Measurements from ENCODE around the gene CTTNBP2. TPM values are rescaled to one million over a fixed set of nuclear protein-coding genes. Genes with fewer than 3 reads are reported as not detected.
A peak's percentile ranks its signal among the peaks of the same experiment; 100 is the strongest.

The CTTNBP2 gene, protein sequence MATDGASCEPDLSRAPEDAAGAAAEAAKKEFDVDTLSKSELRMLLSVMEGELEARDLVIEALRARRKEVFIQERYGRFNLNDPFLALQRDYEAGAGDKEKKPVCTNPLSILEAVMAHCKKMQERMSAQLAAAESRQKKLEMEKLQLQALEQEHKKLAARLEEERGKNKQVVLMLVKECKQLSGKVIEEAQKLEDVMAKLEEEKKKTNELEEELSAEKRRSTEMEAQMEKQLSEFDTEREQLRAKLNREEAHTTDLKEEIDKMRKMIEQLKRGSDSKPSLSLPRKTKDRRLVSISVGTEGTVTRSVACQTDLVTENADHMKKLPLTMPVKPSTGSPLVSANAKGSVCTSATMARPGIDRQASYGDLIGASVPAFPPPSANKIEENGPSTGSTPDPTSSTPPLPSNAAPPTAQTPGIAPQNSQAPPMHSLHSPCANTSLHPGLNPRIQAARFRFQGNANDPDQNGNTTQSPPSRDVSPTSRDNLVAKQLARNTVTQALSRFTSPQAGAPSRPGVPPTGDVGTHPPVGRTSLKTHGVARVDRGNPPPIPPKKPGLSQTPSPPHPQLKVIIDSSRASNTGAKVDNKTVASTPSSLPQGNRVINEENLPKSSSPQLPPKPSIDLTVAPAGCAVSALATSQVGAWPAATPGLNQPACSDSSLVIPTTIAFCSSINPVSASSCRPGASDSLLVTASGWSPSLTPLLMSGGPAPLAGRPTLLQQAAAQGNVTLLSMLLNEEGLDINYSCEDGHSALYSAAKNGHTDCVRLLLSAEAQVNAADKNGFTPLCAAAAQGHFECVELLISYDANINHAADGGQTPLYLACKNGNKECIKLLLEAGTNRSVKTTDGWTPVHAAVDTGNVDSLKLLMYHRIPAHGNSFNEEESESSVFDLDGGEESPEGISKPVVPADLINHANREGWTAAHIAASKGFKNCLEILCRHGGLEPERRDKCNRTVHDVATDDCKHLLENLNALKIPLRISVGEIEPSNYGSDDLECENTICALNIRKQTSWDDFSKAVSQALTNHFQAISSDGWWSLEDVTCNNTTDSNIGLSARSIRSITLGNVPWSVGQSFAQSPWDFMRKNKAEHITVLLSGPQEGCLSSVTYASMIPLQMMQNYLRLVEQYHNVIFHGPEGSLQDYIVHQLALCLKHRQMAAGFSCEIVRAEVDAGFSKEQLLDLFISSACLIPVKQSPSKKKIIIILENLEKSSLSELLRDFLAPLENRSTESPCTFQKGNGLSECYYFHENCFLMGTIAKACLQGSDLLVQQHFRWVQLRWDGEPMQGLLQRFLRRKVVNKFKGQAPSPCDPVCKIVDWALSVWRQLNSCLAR (N-terminal part only)
- total RNA-seq (10.9 and 14.5 TPM in 2 replicates), polyA plus RNA-seq (7.9 and 9.1 TPM in 2 replicates)

DNA sequence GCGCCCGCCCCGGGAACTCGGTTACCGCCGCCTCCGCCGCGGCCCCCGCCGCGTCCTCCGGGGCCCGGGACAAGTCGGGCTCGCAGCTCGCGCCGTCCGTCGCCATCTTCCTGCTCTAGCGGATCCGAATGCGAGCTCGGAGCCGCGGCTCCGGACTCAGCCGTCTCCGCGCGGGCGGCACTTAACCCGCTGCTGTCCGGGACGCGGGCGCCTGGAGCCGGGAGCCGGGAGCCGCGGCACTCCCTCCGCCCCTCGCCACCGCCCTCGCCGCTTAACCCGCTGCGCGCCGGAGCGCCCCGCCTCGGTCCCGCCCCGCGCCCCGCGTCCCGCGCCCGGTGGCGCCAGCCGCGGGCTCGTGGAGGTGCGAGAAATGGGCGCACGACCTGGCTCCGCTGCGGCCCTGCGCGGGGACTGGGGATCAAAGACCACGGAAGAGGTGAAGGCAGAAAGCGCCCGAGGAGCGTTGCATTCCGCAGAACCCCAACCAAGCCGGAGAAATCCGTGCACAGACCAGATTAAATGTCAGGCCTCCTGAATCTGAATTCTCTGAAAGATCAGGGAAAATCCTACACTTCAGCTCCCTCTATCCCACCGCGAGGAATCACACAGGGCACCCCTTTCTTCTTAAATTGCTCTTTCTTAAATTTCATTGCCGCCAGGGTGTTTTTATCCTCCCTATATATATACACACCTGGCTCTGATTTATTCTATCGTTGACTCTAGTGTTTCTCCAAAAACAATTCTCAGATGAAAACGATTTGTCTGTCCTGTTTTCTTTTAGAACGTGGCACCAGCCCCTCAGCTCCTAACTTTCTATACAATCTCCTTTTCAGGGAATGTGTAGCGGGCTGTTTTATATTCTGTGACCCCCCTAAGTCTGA is at the start of gene CTTNBP2:
Gene CTTNBP2 (minus strand): TSS at position 132 of the 881 bp plus-strand sequence. CDS start 26 bp downstream, at position 106.
- peak; percentile 78 for DNase-seq (ENCODE audit: low spot score)
- Histone ChIP-seq H3K79me2 (peaks cover 30% of the 10 kb centered on the region), H3K9me3 (ENCODE audit: low read depth) (no peaks in the 10 kb centered on the region), H3K4me2 (peak within 1 kb of the TSS; percentile 91), H3K27ac (peak within 1 kb of the TSS; percentile 71), H2AFZ (peak within 1 kb of the TSS; percentile 47), H3K4me1 (ENCODE audit: insufficient read depth) (peaks cover 6% of the 10 kb centered on the region), H3K4me3 (peak within 1 kb of the TSS; percentile 92), H3K36me3 (replicated peaks; ENCODE audit: insufficient read depth, low read depth) (no peaks in the 10 kb centered on the region), H3K27me3 (peaks cover 17% of the 10 kb centered on the region), H3K9me2 (replicated peaks; ENCODE audit: insufficient read depth) (no peaks in the 10 kb centered on the region), H4K20me1 (ENCODE audit: insufficient read depth, poor library complexity, severe bottlenecking) (no peaks in the 10 kb centered on the region)
- TF ChIP-seq, protein P1, sequence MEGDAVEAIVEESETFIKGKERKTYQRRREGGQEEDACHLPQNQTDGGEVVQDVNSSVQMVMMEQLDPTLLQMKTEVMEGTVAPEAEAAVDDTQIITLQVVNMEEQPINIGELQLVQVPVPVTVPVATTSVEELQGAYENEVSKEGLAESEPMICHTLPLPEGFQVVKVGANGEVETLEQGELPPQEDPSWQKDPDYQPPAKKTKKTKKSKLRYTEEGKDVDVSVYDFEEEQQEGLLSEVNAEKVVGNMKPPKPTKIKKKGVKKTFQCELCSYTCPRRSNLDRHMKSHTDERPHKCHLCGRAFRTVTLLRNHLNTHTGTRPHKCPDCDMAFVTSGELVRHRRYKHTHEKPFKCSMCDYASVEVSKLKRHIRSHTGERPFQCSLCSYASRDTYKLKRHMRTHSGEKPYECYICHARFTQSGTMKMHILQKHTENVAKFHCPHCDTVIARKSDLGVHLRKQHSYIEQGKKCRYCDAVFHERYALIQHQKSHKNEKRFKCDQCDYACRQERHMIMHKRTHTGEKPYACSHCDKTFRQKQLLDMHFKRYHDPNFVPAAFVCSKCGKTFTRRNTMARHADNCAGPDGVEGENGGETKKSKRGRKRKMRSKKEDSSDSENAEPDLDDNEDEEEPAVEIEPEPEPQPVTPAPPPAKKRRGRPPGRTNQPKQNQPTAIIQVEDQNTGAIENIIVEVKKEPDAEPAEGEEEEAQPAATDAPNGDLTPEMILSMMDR (IDR thresholded peaks at IDR 0.05; ENCODE audit: poor library complexity): peak; percentile 7
- TF ChIP-seq EZH2phosphoT487 (IDR thresholded peaks at IDR 0.05; ENCODE audit: low read depth, severe bottlenecking, unreplicated experiment): no peak
- 2% methylated on average over 69 of the region's 87 CpGs for WGBS (ENCODE audit: low lambda C conversion rate, missing lambda C conversion rate)

DNA sequence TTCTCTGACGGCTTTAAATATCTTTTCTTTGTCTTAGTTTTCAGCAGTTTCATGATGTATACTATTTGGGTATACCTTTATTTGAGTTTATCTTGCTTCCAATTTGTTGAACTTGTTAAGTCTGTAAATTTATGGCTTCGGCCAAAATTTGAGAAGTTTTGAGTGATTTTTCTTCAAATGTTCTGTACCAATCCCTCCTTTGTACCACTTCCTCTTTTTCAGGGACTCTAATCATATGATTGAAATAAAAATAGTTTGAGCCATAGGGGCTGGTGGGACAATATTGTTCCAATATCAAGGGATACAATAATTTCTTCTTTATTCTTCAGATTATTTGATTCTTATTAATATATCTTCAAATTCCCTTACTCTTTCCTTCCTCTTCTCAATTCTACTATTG is 43.1 kb upstream of the CTTNBP2 start:
- H3K27me3 ChIP-seq: no peaks in the 10 kb centered on the region
- H3K4me3 ChIP-seq: no peak overlapping the region
- H2AFZ ChIP-seq: no peak overlapping the region
- H3K9me3 ChIP-seq (ENCODE audit: low read depth): no peaks in the 10 kb centered on the region
- H3K79me2 ChIP-seq: no peaks in the 10 kb centered on the region
- H3K4me2 ChIP-seq: no peak overlapping the region
- no peaks in the 10 kb centered on the region for H3K36me3 ChIP-seq (replicated peaks; ENCODE audit: insufficient read depth, low read depth)
- H3K27ac ChIP-seq: no peak overlapping the region
- TF ChIP-seq, protein P1 (IDR thresholded peaks at IDR 0.05; ENCODE audit: poor library complexity): no peak
- no peak for TF ChIP-seq EZH2phosphoT487 (IDR thresholded peaks at IDR 0.05; ENCODE audit: low read depth, severe bottlenecking, unreplicated experiment)
- TF ChIP-seq EZH2 (IDR thresholded peaks at IDR 0.05; ENCODE audit: borderline replicate concordance): no peak
- whole genome bisulfite sequencing (ENCODE audit: low lambda C conversion rate, missing lambda C conversion rate): 94% methylated on average over 2 of the region's 2 CpGs
- no peak for DNase-seq (ENCODE audit: low spot score)
- no peaks in the 10 kb centered on the region for H3K9me2 ChIP-seq (replicated peaks; ENCODE audit: insufficient read depth)
- H3K4me1 ChIP-seq (ENCODE audit: insufficient read depth): no peaks in the 10 kb centered on the region
- no peaks in the 10 kb centered on the region for H4K20me1 ChIP-seq (ENCODE audit: insufficient read depth, poor library complexity, severe bottlenecking)

DNA sequence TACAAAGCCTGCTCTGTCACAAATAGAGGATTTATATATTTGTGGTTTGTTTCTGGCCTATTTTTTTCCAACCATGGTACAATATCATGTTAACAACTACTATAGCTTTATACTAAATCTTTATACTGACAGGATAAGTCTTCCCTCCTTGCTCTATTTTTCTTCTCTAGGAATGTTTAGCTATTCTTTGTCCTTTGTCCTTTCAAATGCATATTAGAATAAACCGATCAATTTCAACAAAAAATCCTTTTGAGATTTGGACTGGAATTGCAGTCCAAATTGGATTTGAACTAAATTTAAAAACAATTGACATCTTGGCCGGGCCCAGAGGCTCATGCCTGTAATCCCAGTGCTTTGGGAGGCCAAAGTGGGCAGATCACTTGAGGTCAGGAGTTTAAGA is 39.2 kb upstream of the CTTNBP2 start:
- Histone ChIP-seq H2AFZ (no peak overlapping the region), H3K27me3 (no peaks in the 10 kb centered on the region), H3K9me2 (replicated peaks; ENCODE audit: insufficient read depth) (no peaks in the 10 kb centered on the region), H3K4me1 (ENCODE audit: insufficient read depth) (no peaks in the 10 kb centered on the region), H3K36me3 (replicated peaks; ENCODE audit: insufficient read depth, low read depth) (no peaks in the 10 kb centered on the region), H3K4me3 (no peak overlapping the region), H3K4me2 (no peak overlapping the region), H3K9me3 (ENCODE audit: low read depth) (no peaks in the 10 kb centered on the region), H3K27ac (no peak overlapping the region), H4K20me1 (ENCODE audit: insufficient read depth, poor library complexity, severe bottlenecking) (no peaks in the 10 kb centered on the region), H3K79me2 (no peaks in the 10 kb centered on the region)
- 91% methylated on average over 2 of the region's 2 CpGs for WGBS (ENCODE audit: low lambda C conversion rate, missing lambda C conversion rate)
- TF ChIP-seq, protein P1 (IDR thresholded peaks at IDR 0.05; ENCODE audit: poor library complexity): no peak
- no peak for TF ChIP-seq EZH2phosphoT487 (IDR thresholded peaks at IDR 0.05; ENCODE audit: low read depth, severe bottlenecking, unreplicated experiment)
- DNase-seq (ENCODE audit: low spot score): no peak
